Globus pallidus (tissue), 1 donor: ENCODE data around the gene PHLDB2.
A peak's percentile ranks its signal among the peaks of the same experiment; 100 is the strongest.

Experiments
- DNase-seq: peaks from one replicate; pipeline ENCODE4 v3.0.0-alpha.2; 2015; ENCODE audit warnings: low spot score

The PHLDB2 gene

GRCh38 chr3:111851511-111851954, 7.5 kb upstream of the PHLDB2 start:
- no peak for DNase-seq

GRCh38 chr3:111852540-111852939, 6.5 kb upstream of the PHLDB2 start:
- DNase-seq, result no peak

- no peak for DNase-seq
These were observed 6.0 kb upstream of the PHLDB2 start for GRCh38 chr3:111853068-111853467.

GRCh38 chr3:111854990-111855389, 4.1 kb upstream of the PHLDB2 start:
- DNase-seq, result no peak

GRCh38 chr3:111856501-111856900, 2.6 kb upstream of the PHLDB2 start:
- DNase-seq, result no peak

GRCh38 chr3:111857474-111857873, 1.6 kb upstream of the PHLDB2 start:
- no peak for DNase-seq

GRCh38 chr3:111858642-111859041, 423 bp upstream of the PHLDB2 start:
- no peak for DNase-seq

- peak; percentile 21 for DNase-seq
These were observed 1.2 kb downstream of the PHLDB2 start for GRCh38 chr3:111859974-111860859.

GRCh38 chr3:111861391-111861790, 2.3 kb downstream of the PHLDB2 start:
- no peak for DNase-seq

- DNase-seq, result no peak
These were observed 3.4 kb downstream of the PHLDB2 start for GRCh38 chr3:111862415-111862814.

- DNase-seq, result no peak
These were observed 3.9 kb downstream of the PHLDB2 start for GRCh38 chr3:111862974-111863373.

GRCh38 chr3:111863942-111864694, 5.1 kb downstream of the PHLDB2 start:
- DNase-seq, result no peak

GRCh38 chr3:111864821-111865656, 6.0 kb downstream of the PHLDB2 start:
- no peak for DNase-seq

GRCh38 chr3:111867889-111868426, 8.9 kb downstream of the PHLDB2 start:
- no peak for DNase-seq

GRCh38 chr3:111870620-111871019, 11.6 kb downstream of the PHLDB2 start:
- no peak for DNase-seq

GRCh38 chr3:111871809-111872623, 13.0 kb downstream of the PHLDB2 start:
- no peak for DNase-seq

- DNase-seq, result no peak
These were observed 13.9 kb downstream of the PHLDB2 start for GRCh38 chr3:111872979-111873378.

- no peak for DNase-seq
These were observed 15.2 kb downstream of the PHLDB2 start for GRCh38 chr3:111874177-111874820.

GRCh38 chr3:111881480-111881879, 22.4 kb downstream of the PHLDB2 start:
- DNase-seq, result no peak

- DNase-seq, result no peak
These were observed 23.1 kb downstream of the PHLDB2 start for GRCh38 chr3:111882194-111882593.

GRCh38 chr3:111882799-111883198, 23.7 kb downstream of the PHLDB2 start:
- no peak for DNase-seq
